Ecto neural progenitor cell (in vitro differentiated cells): ENCODE results near the gene OSCP1.
"Not testable (repeated sequence)": the region's sequence is repeated elsewhere in the genome, so short reads cannot be mapped to it uniquely, and the experiment has no call there.

Experiments used
- DNase-seq: peaks from one replicate; pipeline ENCODE4 v3.0.0-alpha.2; 2018; ENCODE audit warnings: low spot score

The OSCP1 gene, protein sequence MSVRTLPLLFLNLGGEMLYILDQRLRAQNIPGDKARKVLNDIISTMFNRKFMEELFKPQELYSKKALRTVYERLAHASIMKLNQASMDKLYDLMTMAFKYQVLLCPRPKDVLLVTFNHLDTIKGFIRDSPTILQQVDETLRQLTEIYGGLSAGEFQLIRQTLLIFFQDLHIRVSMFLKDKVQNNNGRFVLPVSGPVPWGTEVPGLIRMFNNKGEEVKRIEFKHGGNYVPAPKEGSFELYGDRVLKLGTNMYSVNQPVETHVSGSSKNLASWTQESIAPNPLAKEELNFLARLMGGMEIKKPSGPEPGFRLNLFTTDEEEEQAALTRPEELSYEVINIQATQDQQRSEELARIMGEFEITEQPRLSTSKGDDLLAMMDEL

DNA sequence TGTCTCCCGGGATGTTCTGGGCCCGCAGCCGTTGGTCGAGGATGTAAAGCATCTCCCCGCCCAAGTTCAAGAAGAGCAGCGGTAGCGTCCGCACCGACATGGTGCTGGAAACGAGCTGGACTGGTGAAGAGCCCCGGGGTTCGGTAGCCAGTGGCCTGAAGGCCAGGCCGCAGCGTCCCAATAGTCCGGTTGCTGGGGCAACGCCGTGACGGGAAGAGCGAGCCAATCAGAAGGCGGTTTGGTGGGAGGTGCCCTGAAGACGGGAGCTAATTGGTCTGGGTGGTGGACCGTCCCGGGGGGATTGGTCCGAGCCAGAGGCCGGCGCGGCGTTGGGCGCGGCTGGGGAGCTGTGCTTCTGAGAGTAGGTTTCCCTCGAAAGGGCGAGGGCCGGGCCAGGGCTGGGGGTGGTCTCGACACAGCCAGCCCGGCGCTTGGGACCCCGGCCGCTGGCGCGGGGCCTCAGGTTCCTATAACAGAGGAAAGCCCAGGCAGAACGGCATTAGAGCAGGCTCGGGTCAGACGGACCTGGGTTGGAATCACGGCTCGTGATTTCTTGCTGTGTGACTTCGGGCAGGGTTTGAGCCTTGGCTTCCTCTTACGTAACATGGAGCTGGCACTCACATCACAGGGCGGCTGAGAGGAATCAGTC lies at the start of gene OSCP1:
TSS of gene OSCP1 (minus strand) at position 182 of the 649 bp plus-strand sequence. CDS start at position 100, 82 bp downstream.
- DNase-seq: peak; percentile 98

DNA sequence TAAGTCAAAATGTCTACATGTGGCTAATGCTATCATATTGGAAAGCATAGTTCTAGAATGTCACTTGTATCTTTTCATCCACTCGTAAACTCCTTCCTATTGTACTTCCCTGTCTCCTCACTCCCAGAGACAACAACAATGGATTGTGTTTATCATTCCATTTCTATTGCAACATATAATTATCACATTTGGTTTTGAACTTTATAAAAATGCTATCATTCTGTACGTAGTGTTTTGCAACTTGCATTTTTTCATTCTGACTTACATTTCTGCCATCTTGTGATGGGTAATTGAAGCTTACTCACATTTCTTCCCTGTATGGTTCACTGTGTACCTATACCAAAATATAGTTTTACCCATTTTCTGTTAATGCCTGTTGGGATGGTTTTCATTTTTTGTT lies 47.0 kb upstream of the OSCP1 start:
- no peak for DNase-seq

DNA sequence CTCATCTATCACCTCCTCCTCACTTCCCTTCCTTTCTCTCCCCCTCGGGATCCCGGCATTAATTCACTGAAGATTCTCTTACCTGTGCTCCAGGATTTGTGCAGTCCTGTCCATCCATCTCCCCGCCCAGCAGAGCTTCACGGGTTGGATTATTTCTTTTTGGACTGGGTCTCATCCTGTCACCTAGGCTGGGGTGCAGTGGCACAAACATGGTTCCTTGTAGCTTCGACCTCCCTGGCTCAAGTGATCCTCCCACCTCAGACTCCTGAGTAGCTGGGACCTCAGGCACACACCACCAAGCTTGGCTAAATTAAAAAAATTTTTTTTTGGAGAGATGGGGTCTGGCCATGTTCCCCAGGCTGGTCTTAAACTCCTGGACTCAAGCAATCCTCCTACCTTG lies 44.7 kb upstream of the OSCP1 start:
- no peak for DNase-seq

DNA sequence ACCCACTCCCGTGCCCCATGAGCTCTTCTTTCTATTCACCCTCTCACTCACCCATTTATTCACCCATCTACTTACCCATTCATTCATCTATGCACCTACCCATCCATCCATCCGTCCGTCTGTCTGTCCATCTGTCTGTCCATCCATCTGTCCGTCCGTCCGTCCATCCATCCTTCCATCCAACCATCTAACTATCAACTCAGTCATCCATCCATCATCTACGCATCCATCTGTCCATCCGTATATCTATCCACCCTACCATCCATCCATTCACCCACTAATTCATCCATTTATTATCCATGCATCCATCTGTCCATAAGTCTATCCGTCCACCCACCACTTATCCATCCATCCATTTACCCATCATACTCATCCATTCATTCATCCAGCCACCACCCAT lies 43.3 kb upstream of the OSCP1 start:
- no peak for DNase-seq

DNA sequence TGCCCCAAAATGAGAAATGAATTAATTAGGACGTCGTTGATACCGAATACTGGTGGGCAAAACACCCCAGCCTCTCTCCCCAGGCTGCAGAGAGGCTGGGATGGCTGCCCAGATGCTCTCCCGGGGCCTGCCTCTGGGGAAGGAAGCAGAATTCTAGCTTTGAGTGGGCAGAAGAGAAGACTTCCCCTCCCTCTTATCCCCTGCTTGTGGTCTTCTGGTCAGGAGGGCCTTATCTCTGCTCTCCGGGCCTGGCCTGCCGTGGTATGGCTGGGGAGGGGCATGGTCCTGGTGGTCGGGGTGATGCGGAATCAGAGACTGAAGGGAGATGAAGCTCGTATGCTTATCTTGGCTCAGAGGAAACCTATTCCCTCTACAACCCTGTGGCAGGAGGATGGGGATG lies 42.2 kb upstream of the OSCP1 start:
- DNase-seq: no peak

DNA sequence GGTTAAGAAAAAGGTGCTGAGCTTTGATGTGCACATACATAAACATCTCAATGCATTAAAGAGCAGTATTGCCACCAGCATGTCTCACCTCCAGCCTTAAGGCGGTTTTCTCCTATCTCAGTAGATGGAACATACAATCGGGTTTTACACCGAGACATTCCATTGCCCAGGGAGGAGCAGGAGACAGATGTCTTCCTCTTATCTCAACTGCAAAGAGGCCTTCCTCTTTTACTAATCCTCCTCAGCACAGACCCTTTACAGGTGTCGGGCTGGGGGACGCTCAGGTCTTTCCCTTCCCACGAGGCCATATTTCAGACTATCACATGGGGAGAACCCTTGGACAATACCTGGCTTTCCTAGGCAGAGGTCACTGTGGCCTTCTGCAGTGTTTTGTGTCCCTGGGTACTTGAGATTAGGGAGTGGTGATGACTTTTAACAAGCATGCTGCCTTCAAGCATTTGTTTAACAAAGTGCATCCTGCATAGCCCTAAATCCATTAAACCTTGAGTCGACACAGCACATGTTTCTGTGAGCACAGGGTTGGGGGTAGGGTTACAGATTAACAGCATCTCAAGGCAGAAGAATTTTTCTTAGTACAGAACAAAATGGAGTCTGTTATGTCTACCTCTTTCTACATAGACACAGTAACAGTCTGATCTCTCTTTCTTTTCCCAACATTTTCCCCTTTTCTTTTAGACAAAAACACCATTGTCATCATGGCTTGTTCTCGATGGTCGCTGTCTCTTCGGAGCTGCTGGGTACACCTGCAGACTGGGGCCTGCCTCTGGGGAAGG lies 39.2 kb upstream of the OSCP1 start:
- DNase-seq: not testable (repeated sequence)

DNA sequence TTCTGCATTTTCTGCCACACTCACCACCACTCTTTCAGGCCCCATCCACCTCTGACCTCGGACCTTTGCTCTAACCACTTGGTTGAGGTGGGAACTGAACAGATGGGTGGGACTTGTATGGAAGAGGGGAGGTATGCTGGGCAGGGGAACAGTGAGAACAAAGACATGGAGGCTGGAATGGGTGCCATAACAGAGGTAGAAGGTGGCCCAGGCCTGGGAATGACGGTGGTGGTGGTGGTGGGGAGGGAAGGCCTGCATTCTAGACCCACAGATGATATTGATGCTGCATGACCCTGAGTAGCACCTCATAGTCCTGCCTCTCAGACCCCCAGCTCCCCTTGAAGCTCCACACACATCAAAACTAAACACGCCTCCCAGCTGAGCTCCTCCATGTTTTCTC lies 37.7 kb upstream of the OSCP1 start:
- DNase-seq: no peak

DNA sequence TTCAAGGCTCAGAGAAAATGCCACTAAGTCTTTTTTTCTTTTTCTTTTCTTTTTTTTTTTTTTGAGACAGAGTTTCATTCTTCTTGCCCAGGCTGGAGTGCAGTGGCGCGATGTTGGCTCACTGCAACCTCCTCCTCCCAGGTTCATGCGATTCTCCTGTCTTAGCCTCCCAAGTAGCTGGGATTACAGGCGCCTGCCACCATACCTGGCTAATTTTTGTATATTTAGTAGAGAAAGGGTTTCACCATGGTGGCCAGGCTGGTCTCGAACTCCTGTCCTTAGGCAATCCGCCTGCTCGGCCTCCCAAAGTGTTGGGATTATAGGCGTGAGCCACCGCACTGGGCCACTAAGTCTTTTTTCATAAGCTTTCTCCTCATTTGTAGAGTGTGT lies 37.1 kb upstream of the OSCP1 start:
- DNase-seq: not testable (repeated sequence)

DNA sequence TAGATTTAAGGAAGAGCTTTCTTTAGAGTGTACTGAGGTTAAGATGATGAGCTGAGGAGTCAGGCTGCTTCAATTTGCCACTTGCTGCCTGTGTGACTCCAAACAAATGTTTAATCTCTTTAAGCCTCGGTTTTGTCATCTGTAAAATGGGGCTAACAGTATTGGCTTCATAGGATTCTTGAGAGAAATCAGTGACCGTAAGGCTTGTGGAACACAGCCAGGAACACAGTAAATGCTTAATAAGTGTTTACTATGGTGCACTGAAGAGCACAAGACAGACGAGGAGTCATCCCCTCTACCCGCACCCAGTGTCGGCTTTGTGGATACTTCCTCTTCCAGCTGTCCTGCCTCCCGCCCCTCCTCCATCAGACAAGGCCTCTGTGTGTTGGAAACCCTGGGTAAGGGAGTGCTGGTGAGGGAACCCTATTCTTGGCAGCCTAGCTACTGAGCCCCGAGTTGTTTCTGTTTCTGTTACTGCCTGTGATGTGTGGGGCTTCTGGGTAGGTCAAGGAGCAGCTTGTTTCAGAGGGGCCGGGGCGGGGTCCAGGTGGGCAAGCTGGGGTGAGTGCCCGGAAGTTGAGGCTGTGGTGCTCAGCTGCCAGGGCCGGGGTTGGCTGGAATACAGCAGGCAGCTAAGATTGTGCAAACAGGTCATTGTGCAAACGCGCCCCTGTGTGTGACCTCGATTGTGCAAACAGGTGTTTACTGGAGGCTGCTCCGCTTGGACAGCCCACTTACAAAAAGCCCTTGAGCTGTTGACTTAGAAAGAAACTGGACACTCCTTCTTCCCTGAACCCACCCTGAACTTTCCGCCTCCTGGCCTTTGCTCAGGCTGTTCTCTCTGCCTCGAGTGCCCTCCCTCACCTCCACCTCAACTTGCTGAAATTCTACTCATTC lies 36.4 kb upstream of the OSCP1 start:
- DNase-seq: no peak

DNA sequence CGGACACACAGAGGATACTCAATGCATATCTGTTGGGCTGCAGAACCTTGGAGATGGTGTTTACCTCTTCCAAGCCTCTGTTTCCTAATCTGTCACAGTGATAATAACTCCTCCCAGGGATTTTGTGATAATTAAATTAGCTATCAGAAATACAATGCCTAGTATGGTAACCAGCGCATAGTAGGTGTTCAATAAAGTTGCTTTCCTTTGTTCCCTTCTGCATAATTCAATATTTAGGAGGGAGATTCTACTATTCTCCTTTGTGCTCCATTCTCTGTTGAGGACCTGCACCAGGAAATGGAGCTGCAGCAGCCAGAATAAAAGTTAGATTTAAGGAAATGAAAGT lies 35.8 kb upstream of the OSCP1 start:
- no peak for DNase-seq

DNA sequence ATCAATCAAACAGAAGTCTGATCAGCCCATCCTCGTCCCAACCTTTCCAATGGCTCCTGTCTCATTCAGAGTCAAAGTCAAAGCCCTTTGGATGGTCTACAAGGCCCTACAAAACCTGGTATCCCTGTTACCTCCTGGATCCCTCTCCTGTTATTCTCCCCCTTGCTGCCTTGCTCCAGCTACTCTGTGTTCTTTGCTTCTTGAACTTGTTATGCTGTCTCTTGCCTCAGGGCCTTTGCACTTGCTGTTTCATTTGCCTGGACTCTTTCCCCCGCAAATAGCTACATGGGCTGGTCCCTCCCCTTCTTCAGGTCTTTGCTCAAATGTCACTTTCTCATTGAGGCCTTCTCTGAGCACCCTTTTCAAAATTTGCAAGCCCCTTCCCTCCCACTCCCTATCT lies 33.8 kb upstream of the OSCP1 start:
- no peak for DNase-seq

DNA sequence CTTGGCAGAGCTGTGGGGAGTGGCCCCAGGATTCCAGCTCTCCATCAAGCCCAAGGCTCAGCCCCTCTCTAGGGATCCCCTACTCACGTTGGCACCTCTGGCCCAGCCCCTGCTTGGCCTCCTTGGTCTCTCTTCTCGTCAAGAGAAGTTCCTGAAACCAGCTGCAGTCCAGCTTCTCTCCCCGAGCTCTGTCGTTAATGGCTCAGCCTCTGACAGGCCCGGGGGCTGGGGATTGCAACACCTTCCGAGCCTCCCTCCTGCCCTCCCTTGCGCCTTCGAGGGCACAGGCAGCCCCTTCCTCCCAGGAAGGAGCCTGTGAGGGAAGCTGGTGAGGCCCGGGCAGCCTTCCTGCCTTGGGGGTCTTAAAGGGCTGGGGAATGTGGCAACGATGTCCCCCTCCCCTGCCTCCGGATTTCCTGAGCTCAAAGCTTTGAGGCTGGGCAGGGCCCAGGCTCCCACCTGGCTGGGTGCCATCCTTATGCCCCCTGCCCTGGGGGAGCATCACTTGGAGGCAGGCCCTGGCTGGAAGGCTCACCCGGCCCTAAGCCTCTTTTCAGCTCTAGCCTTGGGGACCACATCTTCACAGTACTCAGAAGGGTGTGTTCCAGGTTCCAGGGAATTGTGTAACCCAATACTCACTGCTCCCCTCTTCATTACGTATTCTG lies 32.6 kb upstream of the OSCP1 start, which contains the start of gene CSF3R:
TSS of gene CSF3R (minus strand) at position 190 of the 665 bp plus-strand sequence. CDS start 3,417 bp downstream, outside the sequence.
- DNase-seq: no peak

DNA sequence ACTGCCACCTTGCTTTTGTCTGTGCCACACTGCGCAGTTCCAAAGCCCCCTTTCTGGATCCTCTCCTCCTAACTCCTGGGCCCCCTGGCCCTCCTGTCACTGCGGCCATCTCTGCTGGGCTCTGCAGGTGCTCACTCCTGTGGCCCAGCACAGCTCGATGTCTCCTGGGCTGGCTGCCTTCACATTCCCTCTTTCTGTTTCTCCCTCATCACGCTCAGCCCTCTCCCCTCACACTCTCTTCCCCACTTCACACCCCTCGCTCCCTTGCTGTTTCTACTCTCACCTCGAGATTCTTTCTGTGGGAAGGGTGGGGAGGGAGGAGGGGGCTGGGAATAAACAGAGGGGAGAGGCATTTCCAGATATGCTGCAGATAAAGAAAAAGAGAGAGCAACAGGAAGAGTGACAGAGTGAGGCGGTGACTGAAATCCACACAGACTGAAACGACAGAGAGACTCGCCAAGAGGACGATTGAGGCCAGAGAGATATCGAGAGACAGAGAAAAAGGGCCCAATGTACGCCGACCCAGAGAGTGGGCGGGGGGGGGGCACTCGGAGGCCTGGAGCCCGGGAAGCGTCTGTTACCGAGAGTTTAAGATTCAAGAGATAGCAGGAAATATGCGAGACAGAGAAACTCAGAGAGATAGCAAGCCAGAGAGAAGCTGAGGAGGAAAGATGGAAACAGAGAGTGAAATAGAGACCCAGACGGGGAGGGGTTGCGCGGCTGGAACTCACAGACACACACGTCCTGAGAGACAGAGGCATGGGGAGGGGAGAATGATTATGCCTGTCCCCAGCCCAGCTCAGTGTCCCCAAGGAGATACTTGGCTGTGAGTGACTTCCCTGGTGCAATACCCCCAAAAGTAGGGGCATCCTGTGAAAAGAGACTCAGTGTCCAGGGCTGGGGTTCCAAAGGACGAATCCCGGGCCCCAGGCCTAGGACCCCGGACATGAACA lies 31.8 kb upstream of the OSCP1 start:
- no peak for DNase-seq

DNA sequence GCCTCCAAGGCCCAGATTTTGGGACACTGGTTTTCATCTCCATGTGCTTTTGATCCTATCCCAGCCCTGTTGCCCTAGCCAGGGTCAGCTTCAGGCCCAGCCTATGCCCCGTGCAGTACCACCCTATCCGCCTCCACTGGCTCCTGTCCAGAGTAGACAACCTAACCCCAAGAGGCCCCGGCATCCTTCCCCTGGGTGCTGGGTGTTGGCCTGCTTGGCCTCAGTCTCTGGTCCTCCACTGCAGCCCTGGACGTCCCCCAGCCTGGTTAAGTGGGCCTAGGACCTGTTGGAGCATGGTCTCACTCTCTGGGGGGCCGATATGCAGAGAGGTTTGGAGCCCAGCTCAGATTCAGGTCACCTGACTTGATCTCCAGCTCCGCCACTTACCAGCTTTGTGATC lies 30.8 kb upstream of the OSCP1 start:
- no peak for DNase-seq

DNA sequence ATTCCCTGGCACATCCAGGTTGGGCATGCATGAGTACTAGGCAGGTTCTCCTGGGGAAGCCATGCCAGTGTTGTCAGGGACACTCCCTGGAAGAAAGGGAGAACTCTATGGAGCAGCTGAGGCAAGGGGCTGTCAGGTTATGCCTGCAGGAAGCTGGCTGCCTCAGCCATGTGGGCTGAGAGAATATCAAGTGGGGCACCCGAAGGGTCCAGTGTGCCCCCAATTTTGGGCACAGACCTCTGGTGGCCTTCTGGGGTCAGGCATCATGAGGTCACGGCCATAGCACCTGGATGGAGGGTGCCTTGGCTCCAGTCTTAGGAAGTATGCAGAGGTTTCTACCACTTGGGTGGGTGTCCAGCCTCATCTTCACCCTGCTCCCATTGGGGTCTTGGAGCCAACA lies 29.9 kb upstream of the OSCP1 start:
- no peak for DNase-seq

DNA sequence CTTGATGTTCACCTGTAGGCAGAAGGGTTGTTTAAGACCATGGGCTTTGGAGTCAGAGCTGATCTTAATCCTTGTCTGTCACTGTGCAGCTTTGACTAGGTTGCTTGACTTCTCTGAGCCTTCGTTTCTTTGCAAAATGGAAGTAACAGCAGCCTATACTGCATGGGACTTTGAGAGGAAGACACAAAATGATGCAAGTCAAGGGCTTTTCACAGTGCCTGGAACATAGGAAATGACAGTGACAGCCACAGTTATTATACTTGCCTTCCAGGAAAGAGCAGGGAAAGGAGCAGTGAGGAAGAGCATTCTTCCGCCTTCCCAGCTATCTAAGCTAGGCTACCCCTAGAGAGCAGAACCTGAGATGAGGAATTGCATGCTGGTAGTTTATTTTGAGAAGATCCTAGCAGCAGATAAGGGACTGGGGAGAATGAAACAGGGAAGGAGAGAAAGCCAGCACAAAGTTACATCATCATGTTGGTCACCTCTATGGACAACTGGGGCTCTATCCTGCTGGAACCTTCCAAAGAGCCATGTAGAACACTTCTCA lies 29.3 kb upstream of the OSCP1 start:
- no peak for DNase-seq

DNA sequence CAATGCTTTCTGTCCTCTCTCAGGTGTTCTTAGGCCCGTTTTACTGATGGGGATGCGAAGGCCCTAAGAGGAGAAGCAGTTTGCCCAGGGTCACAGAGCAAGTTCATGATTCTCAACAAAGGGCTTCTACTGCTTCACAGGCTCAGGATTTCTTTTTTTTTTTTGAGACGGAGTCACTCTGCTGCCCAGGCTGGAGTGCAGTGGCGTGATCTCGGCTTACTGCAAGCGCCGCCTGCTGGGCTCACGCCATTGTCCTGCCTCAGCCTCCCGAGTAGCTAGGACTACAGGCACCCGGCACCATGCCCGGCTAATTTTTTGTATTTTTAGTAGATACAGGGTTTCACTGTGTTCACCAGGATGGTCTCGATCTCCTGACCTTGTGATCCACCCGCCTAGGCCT lies 27.4 kb upstream of the OSCP1 start:
- DNase-seq: not testable (repeated sequence)

DNA sequence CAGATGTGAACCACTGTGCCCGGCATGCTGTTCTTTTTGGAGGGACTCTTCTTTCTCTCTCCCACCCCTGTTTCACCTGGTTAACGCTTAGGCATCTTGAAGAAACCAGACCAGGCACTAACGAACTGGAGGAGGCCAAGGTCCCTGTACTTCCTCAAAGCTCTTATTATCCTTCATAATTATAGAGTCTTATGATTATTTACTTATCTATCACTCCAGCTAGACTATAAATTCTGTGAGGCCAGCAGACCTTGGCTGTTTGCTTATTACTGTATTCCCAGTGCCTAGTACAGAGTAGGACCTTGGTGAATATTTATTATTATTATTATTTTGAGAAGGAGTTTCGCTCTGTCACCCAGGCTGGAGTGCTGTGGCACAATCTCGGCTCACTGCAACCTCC lies 26.7 kb upstream of the OSCP1 start:
- no peak for DNase-seq

DNA sequence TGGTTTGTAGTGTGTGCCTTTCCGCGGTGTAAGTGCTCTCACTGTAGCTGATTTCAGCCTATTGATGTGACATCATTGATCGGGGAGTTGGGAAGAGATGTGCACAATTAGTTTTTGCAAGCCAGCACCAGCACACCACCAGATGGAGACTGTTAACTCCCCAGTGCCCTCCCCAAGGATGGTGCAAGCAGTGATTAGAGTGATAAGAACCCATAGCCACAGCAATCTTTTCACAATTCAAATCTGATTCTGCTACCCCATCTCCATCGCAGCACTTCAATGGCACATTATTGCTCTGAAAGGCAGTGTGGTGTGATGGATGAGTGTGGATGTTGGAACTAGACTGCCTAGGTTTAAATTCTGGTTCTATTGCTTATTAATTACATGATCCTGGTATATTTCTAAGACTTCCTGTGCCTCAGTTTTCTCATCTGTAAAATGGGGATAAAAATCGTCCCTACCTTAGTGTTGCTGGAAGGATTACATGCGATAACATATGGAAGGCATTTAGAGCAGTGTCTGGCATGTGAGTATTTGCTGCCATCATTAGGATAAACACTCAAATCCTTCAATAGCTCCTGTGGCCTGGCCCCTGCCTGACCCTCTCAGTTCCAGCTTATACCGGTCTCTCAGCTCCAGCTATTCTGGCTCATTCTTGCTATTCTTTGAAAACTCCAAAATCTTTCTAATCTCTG lies 25.8 kb upstream of the OSCP1 start:
- no peak for DNase-seq
